ENCODE data around the gene ECE1.

GRCh38 chr1:21249940-21250493 lies 40.2 kb downstream of the ECE1 start:
- TF ChIP-seq POLR2A (IDR thresholded peaks at IDR 0.05) = no peak
- TF ChIP-seq CTCF (IDR thresholded peaks at IDR 0.05) = no peak
